C4-2B (cell line): ENCODE data around the gene CREB3L1.

Experiments
- ZFX ChIP-seq: fragments of 450-650 bp; IDR thresholded peaks from 2 replicates; pipeline ENCODE4 v1.6.1; 2017
- TF ChIP-seq, protein P1 (sequence below): fragments of 450-650 bp; conservative IDR thresholded peaks from 2 replicates; pipeline ENCODE4 v1.5.1; 2017; ENCODE audit warnings: mild to moderate bottlenecking

DNA sequence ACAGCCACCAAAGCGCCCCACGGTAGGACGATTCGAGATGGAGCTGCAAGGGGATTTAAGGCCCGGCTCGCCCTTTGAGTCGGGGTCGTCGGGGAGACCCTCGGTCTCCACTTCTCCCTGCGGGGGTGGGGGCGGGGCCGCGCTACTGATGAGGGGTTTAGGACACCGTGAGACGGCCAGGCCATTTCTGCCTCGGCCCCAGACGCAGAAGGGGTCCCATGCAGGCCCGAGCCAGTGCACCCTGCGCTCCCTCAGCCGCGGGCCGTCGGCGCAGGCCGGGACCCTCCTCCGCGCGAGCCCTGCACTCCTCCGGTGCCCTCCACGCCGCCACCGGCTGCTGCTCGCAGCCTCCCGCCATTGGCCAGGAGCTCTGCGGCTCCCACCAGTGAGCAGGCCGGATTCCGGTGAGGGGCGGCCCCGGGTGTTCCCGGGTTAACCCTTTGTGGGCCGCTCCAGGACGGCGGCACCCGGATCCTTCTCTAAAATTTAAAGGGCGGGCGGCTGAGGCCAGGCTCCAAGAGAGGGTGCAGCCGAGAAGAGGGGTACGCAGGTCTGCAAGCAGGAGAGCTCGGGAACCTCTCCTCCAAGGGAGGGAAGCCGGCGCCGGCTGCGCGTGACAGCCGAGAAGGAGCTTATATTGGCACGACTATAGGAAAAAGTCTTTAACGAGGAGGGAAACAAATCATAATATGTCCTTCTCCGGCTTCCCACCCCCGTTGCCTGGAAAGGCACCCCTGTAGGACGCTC lies 18.0 kb downstream of the CREB3L1 start:
- TF ChIP-seq, protein P1, sequence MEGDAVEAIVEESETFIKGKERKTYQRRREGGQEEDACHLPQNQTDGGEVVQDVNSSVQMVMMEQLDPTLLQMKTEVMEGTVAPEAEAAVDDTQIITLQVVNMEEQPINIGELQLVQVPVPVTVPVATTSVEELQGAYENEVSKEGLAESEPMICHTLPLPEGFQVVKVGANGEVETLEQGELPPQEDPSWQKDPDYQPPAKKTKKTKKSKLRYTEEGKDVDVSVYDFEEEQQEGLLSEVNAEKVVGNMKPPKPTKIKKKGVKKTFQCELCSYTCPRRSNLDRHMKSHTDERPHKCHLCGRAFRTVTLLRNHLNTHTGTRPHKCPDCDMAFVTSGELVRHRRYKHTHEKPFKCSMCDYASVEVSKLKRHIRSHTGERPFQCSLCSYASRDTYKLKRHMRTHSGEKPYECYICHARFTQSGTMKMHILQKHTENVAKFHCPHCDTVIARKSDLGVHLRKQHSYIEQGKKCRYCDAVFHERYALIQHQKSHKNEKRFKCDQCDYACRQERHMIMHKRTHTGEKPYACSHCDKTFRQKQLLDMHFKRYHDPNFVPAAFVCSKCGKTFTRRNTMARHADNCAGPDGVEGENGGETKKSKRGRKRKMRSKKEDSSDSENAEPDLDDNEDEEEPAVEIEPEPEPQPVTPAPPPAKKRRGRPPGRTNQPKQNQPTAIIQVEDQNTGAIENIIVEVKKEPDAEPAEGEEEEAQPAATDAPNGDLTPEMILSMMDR = no peak
- TF ChIP-seq ZFX = no peak
